Activated T-helper 1 cell treated with Interleukin-2 at 50 U/mL for 16 hours (primary cell): ENCODE results near the gene UGT2A2.
"Not testable (repeated sequence)": the region's sequence is repeated elsewhere in the genome, so short reads cannot be mapped to it uniquely, and the experiment has no call there.

Source experiments
- DNase-seq: peaks from one replicate; pipeline ENCODE4 v3.0.0-alpha.2; 2020; ENCODE audit warnings: low read depth

The UGT2A2 gene

DNA sequence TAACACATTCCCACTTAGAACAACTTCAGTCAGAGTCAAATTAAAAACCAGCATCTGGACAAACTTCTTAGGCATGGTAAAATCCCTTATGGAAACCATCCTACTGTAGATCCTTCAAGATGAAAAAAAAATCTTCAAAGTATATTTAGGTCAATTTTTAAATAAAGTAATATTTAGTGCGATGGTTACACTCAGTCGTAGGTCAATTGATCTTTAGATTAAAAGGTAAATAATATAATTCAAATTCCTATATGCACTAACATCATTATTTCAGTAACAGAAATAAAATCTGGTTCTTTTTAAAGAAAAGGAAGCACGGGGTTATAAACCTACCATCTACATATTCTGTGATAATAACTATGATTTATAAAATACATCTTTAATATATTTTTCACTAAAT, at the start of gene UGT2A2:
Gene UGT2A2, minus strand, starts transcription at position 101 of the 400 bp plus-strand sequence. Its CDS starts 2 bp downstream, at position 99.
- DNase-seq = no peak

DNA sequence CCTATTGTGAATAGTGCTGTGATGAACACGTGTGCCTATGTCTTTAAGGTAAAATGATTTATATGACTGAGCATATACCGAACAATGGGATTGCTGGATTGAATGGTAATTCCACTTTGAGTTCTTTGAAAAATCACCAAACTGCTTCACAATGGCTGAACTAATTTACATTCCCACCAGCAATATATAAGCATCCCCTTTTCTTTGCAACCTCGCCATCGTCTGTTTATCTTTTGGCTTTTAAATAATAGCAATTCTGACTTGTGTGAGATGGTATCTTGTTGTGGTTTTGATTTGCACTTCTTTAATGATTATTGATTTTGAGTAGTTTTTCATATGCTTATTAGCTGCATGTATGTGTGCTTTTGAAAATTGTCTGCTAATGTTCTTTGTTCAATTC, 45.4 kb upstream of the UGT2A2 start:
- no peak for DNase-seq

DNA sequence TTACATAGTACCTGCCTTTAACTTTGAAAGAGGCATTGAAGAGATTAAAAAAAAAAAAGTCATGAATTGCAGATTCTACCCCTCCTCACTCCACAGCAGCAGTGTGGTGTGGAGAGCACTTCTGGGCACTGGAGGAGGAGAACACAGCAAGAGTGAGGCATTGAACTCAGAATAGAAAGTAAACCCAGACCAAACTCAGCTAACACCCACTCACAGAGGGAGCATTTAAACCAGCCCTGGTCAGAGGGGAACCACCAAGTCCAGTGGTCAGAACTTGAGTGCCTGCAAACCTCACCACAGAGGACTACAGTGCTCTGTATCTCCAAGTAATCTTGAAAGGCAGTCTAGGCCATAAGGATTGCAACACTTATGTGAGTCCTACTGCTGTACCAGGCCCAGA, 29.2 kb upstream of the UGT2A2 start:
- no peak for DNase-seq

DNA sequence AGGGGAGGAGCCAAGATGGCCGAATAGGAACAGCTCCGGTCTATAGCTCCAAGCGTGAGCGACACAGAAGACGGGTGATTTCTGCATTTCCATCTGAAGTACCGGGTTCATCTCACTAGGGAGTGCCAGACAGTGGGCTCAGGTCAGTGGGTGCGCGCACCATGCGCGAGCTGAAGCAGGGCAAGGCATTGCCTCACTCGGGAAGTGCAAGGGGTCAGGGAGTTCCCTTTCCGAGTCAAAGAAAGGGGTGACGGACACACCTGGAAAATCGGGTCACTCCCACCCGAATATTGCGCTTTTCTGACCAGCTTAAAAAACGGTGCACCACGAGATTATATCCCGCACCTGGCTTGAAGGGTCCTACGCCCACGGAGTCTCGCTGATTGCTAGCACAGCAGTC, 24.6 kb upstream of the UGT2A2 start:
- not testable (repeated sequence) for DNase-seq

DNA sequence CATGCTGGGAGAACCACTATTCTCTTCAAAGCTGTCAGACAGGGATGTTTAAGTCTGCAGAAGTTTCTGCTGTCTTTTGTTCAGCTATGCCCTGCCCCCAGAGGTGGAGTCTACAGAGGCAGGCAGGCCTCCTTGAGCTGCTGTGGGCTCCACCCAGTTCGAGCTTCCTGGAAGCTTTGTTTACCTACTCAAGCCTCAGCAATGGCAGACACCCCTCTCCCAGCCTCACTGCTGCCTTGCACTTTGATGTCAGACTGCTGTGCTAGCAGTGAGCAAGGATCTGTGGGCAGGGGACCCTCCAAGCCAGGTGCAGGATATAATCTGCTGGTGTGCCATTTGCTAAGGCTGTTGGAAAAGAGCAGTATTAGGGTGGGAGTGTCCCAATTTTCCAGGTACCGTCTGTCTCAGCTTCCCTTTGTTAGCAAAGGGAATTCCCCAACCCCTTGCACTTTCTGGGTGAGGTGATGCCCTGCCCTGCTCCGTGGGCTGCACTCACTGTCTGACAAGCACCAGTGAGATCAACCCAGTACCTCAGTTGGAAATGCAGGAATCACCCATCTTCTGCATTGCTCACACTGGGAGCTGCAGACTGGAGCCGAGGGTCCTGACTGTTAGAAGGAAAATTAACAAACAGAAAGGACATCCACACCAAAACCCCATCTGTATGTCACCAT, 21.8 kb upstream of the UGT2A2 start:
- DNase-seq = not testable (repeated sequence)

DNA sequence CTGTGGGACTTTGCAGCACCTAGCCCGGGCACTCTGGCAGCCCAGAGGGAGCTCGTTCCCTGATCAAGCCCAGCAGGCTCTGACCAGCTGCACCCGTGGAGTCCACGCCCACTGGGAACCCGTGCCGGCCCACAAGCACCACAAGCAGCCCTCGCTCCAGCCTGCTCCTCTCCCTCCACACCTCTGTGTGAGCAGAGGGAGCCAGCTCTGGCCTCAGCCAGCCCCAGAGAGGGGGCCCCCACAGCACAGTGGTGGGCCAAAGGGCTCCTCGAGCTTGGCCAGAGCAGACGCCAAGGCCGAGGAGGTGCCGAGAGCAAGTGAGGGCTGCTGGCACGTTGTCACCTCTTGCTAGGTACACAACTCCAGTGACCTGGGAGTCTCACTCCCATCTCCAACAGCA, 18.7 kb upstream of the UGT2A2 start:
- DNase-seq = no peak

DNA sequence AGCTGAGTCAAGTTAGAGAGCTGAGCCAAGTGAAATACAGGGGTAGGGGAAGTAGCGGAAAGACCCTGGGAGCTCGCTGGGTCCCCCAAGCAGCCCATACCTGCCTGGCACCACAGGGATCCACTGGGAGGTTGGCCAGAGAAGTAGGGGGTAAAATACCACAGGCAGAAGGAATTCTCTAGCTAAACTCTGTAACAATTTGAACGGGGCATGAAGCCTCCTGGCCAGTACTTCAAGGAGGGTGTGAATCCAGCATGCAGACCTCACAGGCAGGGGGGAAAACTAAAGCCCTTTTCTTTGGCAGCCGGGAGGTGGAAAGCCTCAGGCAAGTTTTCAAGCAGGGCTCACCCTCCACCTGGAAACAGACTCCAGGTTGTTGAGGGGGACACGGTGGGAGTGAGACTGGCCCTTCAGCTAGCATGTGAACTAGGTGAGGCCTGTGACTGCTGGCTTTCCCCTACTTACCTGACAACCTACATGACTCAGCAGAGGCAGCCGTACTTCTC, 17.3 kb upstream of the UGT2A2 start:
- DNase-seq = no peak

DNA sequence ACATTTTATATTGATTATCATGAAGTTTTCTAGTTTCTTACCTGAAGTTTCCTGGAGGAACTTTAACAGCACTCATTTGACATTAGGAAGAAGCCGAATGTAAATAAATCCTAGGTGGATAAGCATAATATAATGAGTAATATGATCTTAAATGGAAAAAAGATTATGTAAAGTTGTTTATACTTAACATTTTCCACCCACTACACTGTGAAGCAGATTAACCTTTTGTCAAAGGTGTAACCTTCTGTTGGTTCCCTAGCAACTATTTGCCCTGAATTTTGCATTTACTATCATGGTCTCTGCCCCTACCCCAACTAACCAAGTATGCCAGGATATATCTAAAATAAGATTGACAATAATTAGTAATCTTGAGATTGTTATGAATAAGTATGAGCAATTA, 13.7 kb upstream of the UGT2A2 start, which contains the start of gene UGT2A1:
Gene UGT2A1, minus strand, starts transcription at position 101 of the 400 bp plus-strand sequence. CDS start 5,603 bp downstream, outside the sequence.
- no peak for DNase-seq

DNA sequence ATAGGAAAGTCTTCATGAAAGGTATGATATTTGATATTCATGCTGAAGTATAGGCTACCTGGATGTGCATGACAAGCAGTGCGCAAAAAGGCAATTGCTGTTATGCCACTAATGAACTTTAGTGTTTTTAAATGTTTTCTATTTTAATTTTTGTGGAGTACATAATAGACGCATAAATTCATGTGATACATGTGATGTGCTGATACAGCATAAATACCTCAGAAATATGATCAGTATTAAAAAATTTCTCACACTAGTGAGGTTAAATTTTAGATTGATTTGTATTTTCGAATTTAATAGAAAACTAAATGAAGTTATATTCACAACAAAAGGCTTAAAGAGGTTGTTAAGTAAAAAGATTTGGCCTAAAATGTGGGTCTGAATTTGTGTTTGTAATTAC, 11.4 kb upstream of the UGT2A2 start:
- no peak for DNase-seq

DNA sequence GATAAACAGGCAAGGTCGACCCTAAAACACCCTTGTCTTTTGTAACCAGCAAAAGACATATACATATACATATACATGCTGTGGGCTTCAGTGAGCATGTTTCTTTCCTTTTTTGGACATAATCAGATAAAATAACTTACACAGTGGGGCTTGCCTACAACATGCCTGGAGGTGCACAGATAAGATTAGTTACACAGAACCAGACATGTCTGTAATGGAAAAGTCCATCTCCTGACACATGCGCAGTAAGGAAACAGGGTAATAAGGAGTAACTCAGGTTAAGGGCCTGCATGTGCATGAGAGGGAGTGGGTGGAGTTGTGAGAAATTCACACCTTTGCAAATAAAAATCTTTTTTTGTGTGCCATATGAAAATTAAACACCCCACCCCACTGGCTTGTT, 10.2 kb upstream of the UGT2A2 start:
- no peak for DNase-seq

DNA sequence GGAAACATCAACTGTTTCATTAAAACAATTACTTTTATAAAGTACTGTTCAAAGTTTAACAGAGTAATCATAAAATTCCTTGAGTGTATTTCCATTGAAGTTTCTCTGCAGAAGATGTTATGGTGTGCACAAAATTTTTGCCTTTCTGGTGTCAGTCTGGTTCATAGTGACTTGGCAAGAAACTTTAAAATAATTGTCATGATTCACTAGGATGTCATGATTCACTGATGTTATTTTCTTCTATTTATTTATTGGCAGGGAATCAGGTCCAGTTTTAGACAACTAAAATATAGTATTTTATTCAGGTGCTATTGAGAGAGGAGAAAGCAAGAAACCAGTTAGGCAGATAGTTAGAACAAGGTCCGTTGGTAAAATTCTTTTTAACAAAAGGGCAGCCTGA, 9.8 kb upstream of the UGT2A2 start:
- DNase-seq = no peak

DNA sequence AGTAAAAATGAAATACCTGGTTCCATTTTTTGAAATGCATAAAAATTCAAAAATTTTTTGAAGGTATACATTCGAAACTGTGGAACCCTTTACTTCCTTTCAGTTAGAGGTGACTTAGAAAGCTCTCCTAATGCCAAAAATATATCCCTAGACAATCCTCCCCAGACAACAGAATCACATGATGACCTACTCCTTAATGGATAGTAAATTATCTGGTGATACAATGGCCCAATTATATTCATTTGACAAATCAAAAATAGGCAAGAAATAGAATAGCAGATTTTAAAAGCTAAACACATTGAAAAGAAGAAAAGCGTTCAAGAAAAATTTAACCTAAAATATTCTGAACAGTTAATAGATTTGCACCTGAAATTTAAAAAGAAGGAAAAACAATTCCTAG, 3.5 kb upstream of the UGT2A2 start:
- no peak for DNase-seq

DNA sequence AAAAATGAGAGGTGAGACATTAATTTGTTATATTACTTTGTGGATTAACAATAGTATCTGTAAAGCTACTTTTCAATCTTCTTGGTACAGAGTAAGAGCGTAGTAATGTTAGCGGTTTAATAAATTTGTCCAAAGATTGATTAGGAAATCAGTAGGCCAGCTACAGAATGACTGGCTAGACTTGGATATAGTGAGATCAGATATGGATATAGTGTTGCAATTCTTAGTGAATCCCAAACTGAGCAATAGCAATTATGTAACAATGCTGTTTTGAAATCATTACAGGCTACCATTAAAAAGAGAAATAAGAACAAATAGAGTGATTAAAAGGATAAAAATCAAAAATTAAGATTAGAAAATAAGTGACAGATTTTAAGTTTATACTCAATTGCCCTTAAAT, 847 bp upstream of the UGT2A2 start:
- DNase-seq = no peak

DNA sequence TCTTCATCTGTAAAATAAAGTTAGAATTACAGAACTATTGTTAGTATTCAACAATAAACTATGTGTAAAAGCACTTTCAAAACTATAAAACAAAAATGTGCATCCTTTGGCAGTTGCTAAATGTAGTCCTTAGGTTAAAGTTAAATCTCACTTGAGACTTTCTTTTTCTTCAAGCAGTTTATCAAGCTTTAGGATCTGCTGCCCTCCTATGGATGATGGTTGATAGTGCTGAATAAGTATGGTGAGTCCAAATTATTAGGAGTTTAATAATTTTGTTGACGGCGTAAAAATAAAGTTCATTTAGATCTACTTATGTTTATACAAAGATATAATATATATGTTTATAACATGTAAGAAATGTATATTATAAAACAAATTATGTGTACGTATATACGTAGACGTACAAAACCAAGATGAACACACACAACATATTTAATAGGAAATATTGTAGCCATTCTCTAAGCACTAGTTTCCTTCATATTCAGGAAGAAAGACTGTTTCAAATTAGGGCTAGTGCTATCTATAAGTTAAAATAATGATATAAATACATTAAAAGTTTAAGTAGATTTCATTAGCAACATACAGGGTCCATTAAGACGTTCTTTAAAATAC, 22.3 kb downstream of the UGT2A2 start:
- DNase-seq = no peak

DNA sequence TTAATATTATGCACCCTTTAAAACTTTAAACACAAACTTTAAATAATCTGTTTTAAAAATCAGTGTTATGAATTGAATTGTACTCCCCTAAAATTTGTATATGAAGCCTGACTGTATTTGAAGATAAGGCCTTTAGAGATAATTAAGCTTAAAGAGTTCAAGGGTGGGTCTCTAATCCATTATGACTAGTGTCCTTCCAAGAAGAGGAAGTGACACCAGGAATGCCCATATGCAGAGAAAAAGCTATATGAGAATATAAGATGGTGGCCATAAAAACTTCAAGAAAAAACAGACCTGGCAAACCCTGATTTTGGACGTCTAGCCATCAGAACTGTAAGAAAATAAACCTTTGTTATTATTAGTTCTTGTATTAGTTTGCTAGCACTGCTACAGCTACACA, 29.0 kb downstream of the UGT2A2 start:
- DNase-seq = no peak

DNA sequence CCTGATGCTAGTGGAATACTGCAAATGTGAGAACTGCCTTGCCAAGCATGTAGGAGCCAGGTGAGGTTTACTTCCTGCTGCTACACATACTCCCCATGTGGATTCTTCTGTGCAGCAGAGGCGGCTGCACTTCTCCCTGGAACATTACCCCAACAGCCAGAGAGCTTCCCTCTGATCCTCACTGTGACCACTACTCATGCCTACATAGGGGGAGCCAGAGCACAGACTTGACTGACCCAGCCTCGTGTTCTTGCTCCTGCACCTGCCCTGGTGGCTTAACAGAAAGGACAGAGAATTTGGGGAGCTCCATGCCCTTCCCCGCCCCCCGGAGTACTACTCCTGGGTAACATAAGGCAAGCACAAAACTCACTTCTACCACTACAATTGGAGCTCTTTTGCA, 38.4 kb downstream of the UGT2A2 start:
- DNase-seq = no peak

DNA sequence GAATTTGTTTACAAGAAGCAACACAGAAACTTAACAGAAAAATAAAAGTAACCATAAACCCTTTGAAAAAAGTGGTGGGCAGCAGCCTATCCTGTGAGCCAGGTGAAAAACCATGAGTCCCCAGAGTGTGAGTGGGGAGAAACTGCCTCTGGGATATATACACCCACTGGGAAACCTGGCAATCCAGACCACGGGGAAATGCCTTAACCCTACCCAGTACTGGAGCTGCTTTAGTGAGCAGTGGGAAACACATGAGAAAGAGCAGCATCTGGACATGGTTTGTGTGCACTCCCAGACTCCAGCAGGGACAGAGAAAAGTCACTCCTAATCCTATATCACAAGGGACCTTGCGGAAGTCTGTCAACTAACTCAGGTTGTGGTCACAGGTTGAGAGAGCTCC, 39.4 kb downstream of the UGT2A2 start:
- no peak for DNase-seq

DNA sequence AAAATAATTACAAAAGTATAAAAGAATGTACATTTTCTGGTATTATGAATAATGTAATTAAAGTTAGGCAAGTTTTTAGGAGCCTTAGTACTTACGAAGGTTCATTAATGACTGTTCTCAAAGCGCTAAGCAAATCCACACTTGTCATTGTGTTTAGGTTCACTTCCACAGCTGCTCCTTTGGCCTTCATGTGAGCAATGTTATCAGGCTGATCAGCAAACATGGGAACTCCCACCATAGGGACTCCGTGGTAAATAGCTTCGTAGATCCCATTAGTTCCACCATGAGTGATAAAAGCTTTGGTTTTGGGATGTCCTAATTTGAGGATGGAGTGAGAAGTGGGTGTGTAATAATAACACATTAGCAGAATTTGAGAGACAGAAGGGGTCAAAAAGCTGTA, 45.1 kb downstream of the UGT2A2 start:
- DNase-seq = no peak

DNA sequence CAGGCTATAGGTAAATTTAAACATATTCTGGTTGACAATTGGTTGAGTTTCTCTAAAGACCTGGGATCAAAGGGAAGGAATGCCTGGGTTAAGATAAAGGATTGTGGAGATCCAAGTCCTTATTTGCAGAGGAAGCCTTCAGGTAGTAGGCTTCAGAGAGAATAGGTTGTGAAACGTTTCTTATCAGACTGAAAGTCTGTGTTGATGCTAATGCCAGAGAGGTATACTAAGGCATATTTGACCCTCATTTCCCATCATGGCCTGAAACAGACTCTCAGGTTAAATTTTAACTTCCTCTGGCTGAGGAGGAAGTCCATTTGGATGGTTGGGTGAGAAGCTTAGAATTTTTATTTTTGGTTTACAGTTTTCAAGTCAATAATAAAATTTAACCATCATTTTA, 48.1 kb downstream of the UGT2A2 start:
- no peak for DNase-seq

DNA sequence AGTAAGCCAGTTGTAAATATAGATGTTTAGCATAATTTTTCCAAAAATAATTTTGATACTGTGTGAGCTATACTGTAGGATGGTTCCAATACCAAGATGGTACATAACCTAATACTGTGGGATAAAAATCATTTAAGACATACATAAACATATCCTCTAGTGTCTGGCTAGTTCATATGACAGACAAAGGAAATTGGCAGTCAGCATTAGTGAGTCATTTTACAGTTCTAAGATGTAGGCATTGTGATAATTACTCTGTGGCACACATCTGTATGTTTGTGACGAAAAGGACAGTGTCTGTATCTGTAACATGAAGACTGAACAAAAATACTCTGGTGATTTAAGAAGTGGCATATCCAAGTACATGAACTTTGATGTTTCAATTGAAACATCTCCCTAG, 49.6 kb downstream of the UGT2A2 start:
- no peak for DNase-seq

DNA sequence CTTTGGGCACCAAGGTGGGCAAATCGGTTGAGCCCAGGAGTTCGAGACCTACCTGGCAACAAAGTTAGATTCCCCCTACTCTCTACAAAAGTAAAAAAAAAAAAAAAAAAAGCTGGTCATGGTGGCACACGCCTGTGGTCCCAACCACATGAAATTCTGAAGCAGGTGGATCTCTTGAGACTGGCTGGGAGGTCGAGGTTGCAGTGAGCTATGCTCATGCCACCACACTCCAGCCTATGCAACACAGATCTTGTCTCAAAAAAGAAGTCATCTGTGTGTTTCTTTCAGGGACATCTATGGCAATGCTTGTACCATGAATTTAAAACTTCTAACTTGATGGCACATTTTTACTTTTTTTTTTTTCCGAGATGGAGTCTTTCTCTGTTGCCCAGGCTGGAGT, 55.3 kb downstream of the UGT2A2 start:
- DNase-seq = no peak

DNA sequence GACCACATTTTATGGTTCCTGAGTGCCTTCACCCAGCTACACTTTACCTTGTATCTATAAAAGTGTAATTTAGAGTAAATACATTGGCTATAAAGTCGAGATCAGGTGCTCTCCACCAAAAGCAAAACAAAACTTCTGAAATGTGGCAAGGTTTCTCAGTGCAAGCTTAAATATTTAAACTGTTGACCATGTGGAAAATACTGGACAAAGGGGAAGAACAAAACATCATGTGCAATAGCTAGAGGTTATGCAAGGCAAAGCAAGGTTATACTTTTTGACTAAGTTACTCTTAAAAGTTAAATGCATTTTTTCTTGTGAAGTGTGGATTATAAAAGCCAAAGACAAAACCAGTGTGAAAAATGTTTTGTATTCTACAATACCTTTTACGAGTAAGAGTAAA, 55.9 kb downstream of the UGT2A2 start:
- DNase-seq = no peak

DNA sequence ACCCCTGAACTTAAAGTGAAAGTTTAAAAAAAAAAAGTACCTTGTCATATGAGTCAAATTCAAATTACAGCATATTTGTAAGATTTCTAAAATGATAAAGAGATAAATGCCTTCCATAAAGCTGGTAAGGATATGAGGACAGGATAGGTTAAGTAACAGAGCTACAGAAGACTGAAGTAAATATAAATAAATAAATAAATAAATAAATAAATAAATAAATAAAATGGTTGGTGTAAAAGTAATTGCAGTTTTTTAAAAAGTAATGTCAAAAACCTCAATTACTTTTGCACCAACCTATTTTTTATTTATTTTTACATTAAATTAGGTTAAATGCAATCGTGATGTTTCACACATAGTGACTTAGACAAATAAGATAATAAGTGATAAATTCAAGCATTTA, 62.2 kb downstream of the UGT2A2 start:
- no peak for DNase-seq
